Measurements from ENCODE around the gene CLEC1B.
"Not testable (repeated sequence)": the region's sequence is repeated elsewhere in the genome, so short reads cannot be mapped to it uniquely, and the experiment has no call there.

The CLEC1B gene

DNA sequence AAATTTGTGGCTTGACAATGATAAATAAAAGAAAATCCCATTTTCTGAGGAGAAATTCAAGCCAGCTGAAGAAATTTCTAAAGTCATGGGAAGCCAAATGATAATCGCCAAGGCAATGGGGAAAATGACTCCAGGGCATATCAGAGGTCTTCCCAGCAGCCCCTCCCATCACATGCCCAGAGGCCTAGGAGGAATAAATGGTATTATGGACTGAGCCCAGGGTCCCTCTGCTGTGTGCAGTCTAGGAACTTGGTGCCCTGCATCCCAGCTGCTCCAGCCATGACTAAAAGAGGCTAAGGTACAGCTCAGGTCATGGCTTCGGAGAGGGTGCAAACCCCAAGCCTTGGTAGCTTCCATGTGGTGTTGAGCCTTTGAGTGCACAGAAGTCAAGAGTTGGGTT lies 23.3 kb downstream of the CLEC1B start:
- TF ChIP-seq ZFX (IDR thresholded peaks at IDR 0.05; ENCODE audit: borderline replicate concordance) (no peak), CTCF (IDR thresholded peaks at IDR 0.05) (no peak)

DNA sequence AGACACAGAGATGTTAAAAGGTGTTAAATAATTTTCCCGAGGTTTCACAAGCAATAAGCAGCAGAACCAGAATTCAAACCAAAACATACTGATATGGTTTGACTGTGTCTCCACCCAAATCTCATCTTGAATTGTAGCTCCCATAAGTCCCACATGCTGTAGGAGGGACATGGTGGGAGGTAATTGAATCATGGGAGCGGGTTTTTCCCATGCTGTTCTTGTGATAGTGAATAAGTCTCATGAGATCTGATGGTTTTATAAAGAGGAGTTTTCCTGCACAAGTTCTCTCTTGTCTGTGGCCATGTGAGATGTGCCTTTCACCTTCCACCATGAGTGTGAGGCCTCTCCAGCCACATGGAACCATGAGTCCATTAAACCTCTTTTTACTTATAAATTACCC lies 24.2 kb downstream of the CLEC1B start:
- H3K27ac ChIP-seq: not testable (repeated sequence)

More for the DNA sequence above, 23.3 kb downstream of the CLEC1B start:
- no peak overlapping the region for H3K27ac ChIP-seq

GRCh38 chr12:9973949-9974348 lies 25.0 kb downstream of the CLEC1B start:
- no peak overlapping the region for H3K27ac ChIP-seq

GRCh38 chr12:9971181-9971580 lies 27.7 kb downstream of the CLEC1B start, which contains the start of gene CLEC12A:
CLEC12A (plus strand) TSS chr12:9971409; CDS start chr12:9971597, 188 bp downstream.
- TF ChIP-seq ZFX (IDR thresholded peaks at IDR 0.05; ENCODE audit: borderline replicate concordance) (no peak), CTCF (IDR thresholded peaks at IDR 0.05) (no peak)
- H3K27ac ChIP-seq: no peak within 1 kb of the TSS; the same call in 1 of the 2 replicates

More at GRCh38 chr12:9973949-9974348, 25.0 kb downstream of the CLEC1B start:
- TF ChIP-seq ZFX (IDR thresholded peaks at IDR 0.05; ENCODE audit: borderline replicate concordance) (no peak), CTCF (IDR thresholded peaks at IDR 0.05) (no peak)

DNA sequence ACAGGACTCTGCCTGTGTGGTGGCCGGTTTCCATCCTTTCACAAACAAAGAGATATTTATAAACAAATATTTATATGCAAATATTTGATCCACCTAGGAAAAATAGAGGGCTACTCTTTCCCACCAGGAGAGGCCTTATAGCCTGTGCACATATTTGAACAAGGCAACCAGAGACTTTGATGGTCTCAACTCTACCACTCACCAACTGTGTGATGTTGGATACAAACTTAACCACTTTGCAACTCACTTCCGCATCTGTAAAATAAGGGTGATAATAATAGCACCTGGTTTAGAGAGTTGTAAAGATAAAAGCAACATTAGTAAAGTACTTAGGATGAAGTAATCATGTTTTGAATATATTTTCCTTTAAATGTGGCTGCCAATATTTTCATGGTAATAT lies 29.2 kb downstream of the CLEC1B start:
- TF ChIP-seq CTCF (IDR thresholded peaks at IDR 0.05): no peak
- TF ChIP-seq ZFX (IDR thresholded peaks at IDR 0.05; ENCODE audit: borderline replicate concordance): no peak
- H3K27ac ChIP-seq: peak overlapping the region; percentile 56

DNA sequence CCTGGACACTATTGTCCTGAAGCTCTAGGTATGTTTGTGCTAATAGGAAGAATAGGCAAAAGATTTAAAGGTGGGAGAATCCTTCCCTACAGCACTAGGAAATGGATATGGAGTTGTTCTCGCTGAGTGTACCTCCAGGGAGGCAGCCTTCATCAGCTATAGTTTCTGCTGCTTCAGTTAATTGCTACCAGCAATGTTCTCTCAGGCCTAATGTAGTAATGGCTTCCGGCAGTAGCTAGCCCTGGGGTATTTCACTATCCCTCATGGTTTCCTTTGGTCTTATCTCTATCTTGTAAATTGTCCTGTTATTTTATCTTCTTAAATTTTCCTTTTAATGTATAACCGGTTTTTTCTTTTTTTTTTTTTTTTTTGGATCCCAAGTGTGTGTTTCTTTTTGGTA lies 37.0 kb downstream of the CLEC1B start:
- TF ChIP-seq ZFX (IDR thresholded peaks at IDR 0.05; ENCODE audit: borderline replicate concordance) (no peak), CTCF (IDR thresholded peaks at IDR 0.05) (no peak)
- no peak overlapping the region for H3K27ac ChIP-seq

- H3K27ac ChIP-seq: no peak overlapping the region
- no peak for TF ChIP-seq CTCF (IDR thresholded peaks at IDR 0.05)
- no peak for TF ChIP-seq ZFX (IDR thresholded peaks at IDR 0.05; ENCODE audit: borderline replicate concordance)
Observed at GRCh38 chr12:9961106-9961505, 37.8 kb downstream of the CLEC1B start.

GRCh38 chr12:9960590-9960989 lies 38.3 kb downstream of the CLEC1B start:
- no peak for TF ChIP-seq CTCF (IDR thresholded peaks at IDR 0.05)
- TF ChIP-seq ZFX (IDR thresholded peaks at IDR 0.05; ENCODE audit: borderline replicate concordance): no peak
- H3K27ac ChIP-seq: no peak overlapping the region
